HCT116 (cell line): ENCODE measurements around the gene ACTC1. TPM values are rescaled to one million over a fixed set of nuclear protein-coding genes. Genes with fewer than 3 reads are reported as not detected.

ENCODE experiments used
- ATAC-seq: fragments of 200-7000 bp; cut with Tn5 transposase; 2 replicates; pipeline ENCODE4 v1.9.1; 2020; ENCODE audit warnings: mild to moderate bottlenecking, moderate library complexity
- BruUV-seq: library from RNA; stranded (reverse); fragments of 400-500 nt; replicated peaks from 2 replicates; lab custom pipeline; 2021; lab: Mats Ljungman, UMichigan
- CTCF ChIA-PET: fragments of 300-600 bp; sonication (Branson Sonifier 250); formaldehyde crosslinking; loops from one replicate; lab custom pipeline; 2021; ENCODE audit warnings: antibody characterized with exemption; lab: Charles Lee
- POLR2A ChIA-PET: fragments of 300-600, 350-600 bp; sonication (Branson Sonifier 250); formaldehyde crosslinking; loops from one replicate; lab custom pipeline; 2021; ENCODE audit warnings: antibody characterized with exemption; lab: Charles Lee
- RAD21 ChIA-PET, 2 experiments: fragments of 300-600 bp; sonication (Branson Sonifier 250); formaldehyde crosslinking; loops; one replicate each; lab custom pipeline; 2023; ENCODE audit warnings: low total read pairs in 2 of 2; ENCODE audit not compliant: uncharacterized antibody in 2 of 2, unreplicated experiment in 2 of 2, low non-redundant PET in 1 of 2; lab: Charles Lee
- DNase-seq: peaks from one replicate; pipeline ENCODE4 v3.0.0-alpha.2; 2010; ENCODE audit warnings: low read depth, low spot score
- H2AFZ ChIP-seq: fragments of 200-600 bp; shearing (Covaris generic), sonication (generic); 2 replicates; pipeline ENCODE4 v1.6.1; 2017; ENCODE audit warnings: low read depth, mixed run types, mixed read lengths, antibody characterized with exemption, low read length; ENCODE audit not compliant: poor library complexity, severe bottlenecking
- H3K27ac ChIP-seq: 2 replicates; pipeline ENCODE4 v1.5.1; 2012; ENCODE audit warnings: low read depth, low read length
- H3K27me3 ChIP-seq: fragments of 200-600 bp; sonication (generic); 2 replicates; pipeline ENCODE4 v1.6.1; 2016; ENCODE audit warnings: mixed run types, low read length, mixed read lengths; ENCODE audit not compliant: insufficient read depth
- H3K36me3 ChIP-seq, 2 experiments: fragments of 200-500 bp in 1 of 2; fragments of 200-600 bp in 1 of 2; sonication (Bioruptor generic) in 1 of 2; sonication (generic) in 1 of 2; 2 replicates each; pipeline versions ENCODE4 v1.5.1 to v1.6.1; 2014 to 2016; ENCODE audit warnings: low read length in 2 of 2, inconsistent platforms in 1 of 2, mixed read lengths in 1 of 2, mixed run types in 1 of 2; ENCODE audit not compliant: insufficient read depth in 2 of 2, control insufficient read depth in 1 of 2
- H3K4me1 ChIP-seq, 2 experiments: fragments of 200-600 bp in 1 of 2; sonication (generic) in 1 of 2; 2 replicates each; pipeline versions ENCODE4 v1.5.1 to v1.6.1; 2012 to 2017; ENCODE audit warnings: low read length in 2 of 2, inconsistent platforms in 1 of 2, mild to moderate bottlenecking in 1 of 2, mixed read lengths in 1 of 2, mixed run types in 1 of 2, moderate library complexity in 1 of 2; ENCODE audit not compliant: insufficient read depth in 2 of 2, control insufficient read depth in 1 of 2
- H3K4me2 ChIP-seq: fragments of 200-600 bp; sonication (generic); 2 replicates; pipeline ENCODE4 v1.6.1; 2017; ENCODE audit warnings: mixed run types, low read length, mixed read lengths
- H3K4me3 ChIP-seq, 2 experiments: fragments of 200-600 bp in 1 of 2; sonication (generic) in 1 of 2; replicated peaks in 1 of 2; 2 replicates each; pipeline ENCODE4 v1.5.1; 2011 to 2016; ENCODE audit warnings: low read length in 2 of 2, control low read depth in 1 of 2, low read depth in 1 of 2, mild to moderate bottlenecking in 1 of 2, mixed read lengths in 1 of 2, mixed run types in 1 of 2
- H3K79me2 ChIP-seq: fragments of 200-600 bp; sonication (generic); 2 replicates; pipeline ENCODE4 v1.6.1; 2017; ENCODE audit warnings: mild to moderate bottlenecking, mixed run types, low read length, moderate library complexity, mixed read lengths; ENCODE audit not compliant: insufficient read depth
- H3K9ac ChIP-seq: fragments of 200-600 bp; sonication (generic); 2 replicates; pipeline ENCODE4 v1.6.1; 2016; ENCODE audit warnings: low read length, mixed read lengths
- H3K9me2 ChIP-seq: fragments of 200-600 bp; sonication (generic), shearing (Covaris generic); 2 replicates; pipeline ENCODE4 v1.6.1; 2017; ENCODE audit warnings: mixed run types, mild to moderate bottlenecking, moderate library complexity; ENCODE audit not compliant: insufficient read depth
- H3K9me3 ChIP-seq, 2 experiments: fragments of 200-500 bp in 1 of 2; fragments of 200-600 bp in 1 of 2; sonication (Bioruptor generic) in 1 of 2; sonication (generic) in 1 of 2; 2 replicates each; pipeline ENCODE4 v1.6.1; 2014 to 2017; ENCODE audit warnings: low read length in 2 of 2, mixed read lengths in 2 of 2, inconsistent platforms in 1 of 2, low read depth in 1 of 2, mild to moderate bottlenecking in 1 of 2, mixed run types in 1 of 2, moderate library complexity in 1 of 2; ENCODE audit not compliant: control insufficient read depth in 1 of 2, insufficient read depth in 1 of 2
- H4K20me1 ChIP-seq: fragments of 200-600 bp; sonication (generic), shearing (Covaris generic); 2 replicates; pipeline ENCODE4 v1.6.1; 2017; ENCODE audit warnings: mixed run types, mild to moderate bottlenecking, moderate library complexity; ENCODE audit not compliant: insufficient read depth
- ATF3 ChIP-seq: IDR thresholded peaks from 2 replicates; pipeline ENCODE4 v1.6.1; 2012
- CBX3 ChIP-seq: IDR thresholded peaks from 2 replicates; pipeline ENCODE4 v1.6.1; 2012; ENCODE audit warnings: low read depth
- CTCF ChIP-seq, 3 experiments: fragments of 200-600 bp in 1 of 3; sonication (generic) in 1 of 3; IDR thresholded peaks in 2 of 3; conservative IDR thresholded peaks in 1 of 3; 2 replicates each; pipeline ENCODE4 v1.5.1; 2012 to 2017; ENCODE audit warnings: low read depth in 2 of 3, low read length in 2 of 3, antibody characterized with exemption in 1 of 3, borderline replicate concordance in 1 of 3, control low read depth in 1 of 3, mild to moderate bottlenecking in 1 of 3, mixed read lengths in 1 of 3, mixed run types in 1 of 3, moderate library complexity in 1 of 3; ENCODE audit not compliant: insufficient read depth in 1 of 3
- EZH2 ChIP-seq: fragments of 200-600 bp; sonication (generic); IDR thresholded peaks from 2 replicates; pipeline ENCODE4 v1.6.1; 2017; ENCODE audit warnings: antibody characterized with exemption, mixed run types
- EZH2phosphoT487 ChIP-seq: fragments of 200-600 bp; IDR thresholded peaks from 2 replicates; pipeline ENCODE4 v1.6.1; 2018; ENCODE audit warnings: antibody characterized with exemption, borderline replicate concordance
- JUND ChIP-seq: IDR thresholded peaks from 2 replicates; pipeline ENCODE4 v1.6.1; 2012
- POLR2A ChIP-seq: IDR thresholded peaks from 2 replicates; pipeline ENCODE4 v1.7.0; 2011; ENCODE audit warnings: borderline replicate concordance; ENCODE audit not compliant: insufficient read depth, insufficient read length; ENCODE audit errors: extremely low read depth
- POLR2AphosphoS5 ChIP-seq: IDR thresholded peaks from 2 replicates; pipeline ENCODE4 v1.6.1; 2011; ENCODE audit warnings: mild to moderate bottlenecking, low read depth, low read length, moderate library complexity
- RAD21 ChIP-seq: IDR thresholded peaks from 2 replicates; pipeline ENCODE4 v1.6.1; 2012; ENCODE audit warnings: low read depth, mild to moderate bottlenecking
- SP1 ChIP-seq: IDR thresholded peaks from 2 replicates; pipeline ENCODE4 v1.6.1; 2012; ENCODE audit warnings: low read depth
- SRF ChIP-seq: IDR thresholded peaks from 2 replicates; pipeline ENCODE4 v1.6.1; 2012; ENCODE audit warnings: low read depth
- TCF7L2 ChIP-seq: IDR thresholded peaks from 2 replicates; pipeline ENCODE4 v1.7.0; 2011; ENCODE audit warnings: borderline replicate concordance, inconsistent platforms; ENCODE audit not compliant: insufficient read depth, insufficient read length; ENCODE audit errors: extremely low read depth
- YY1 ChIP-seq: IDR thresholded peaks from 2 replicates; pipeline ENCODE4 v1.6.1; 2011; ENCODE audit warnings: low read length, low read depth, moderate library complexity, mild to moderate bottlenecking; ENCODE audit not compliant: insufficient replicate concordance; ENCODE audit errors: extremely low read depth
- ZFX ChIP-seq: fragments of 450-650 bp; IDR thresholded peaks from 2 replicates; pipeline ENCODE4 v1.6.1; 2017
- ZNF274 ChIP-seq: fragments of 200-500 bp; sonication (Bioruptor generic); IDR thresholded peaks from 2 replicates; pipeline ENCODE4 v1.6.1; 2014; ENCODE audit warnings: mild to moderate bottlenecking, low read depth, low read length, inconsistent platforms
- intact Hi-C: fragments of 100-400 bp; cut with micrococcal nuclease; formaldehyde crosslinking; loops from 2 replicates; pipeline ENCODE4 v1.10.0; 2022
- total RNA-seq: library from RNA; stranded (reverse); gene quantifications from one replicate; pipeline ENCODE4 v1.2.1, GENCODE V29; 2021; ENCODE audit not compliant: unreplicated experiment
- TF ChIP-seq, protein P1 (sequence below): IDR thresholded peaks from 2 replicates; pipeline ENCODE4 v1.6.1; 2012

ACTC1 gene
- total RNA-seq, 1 experiment from 2014 or later, result not detected

DNA sequence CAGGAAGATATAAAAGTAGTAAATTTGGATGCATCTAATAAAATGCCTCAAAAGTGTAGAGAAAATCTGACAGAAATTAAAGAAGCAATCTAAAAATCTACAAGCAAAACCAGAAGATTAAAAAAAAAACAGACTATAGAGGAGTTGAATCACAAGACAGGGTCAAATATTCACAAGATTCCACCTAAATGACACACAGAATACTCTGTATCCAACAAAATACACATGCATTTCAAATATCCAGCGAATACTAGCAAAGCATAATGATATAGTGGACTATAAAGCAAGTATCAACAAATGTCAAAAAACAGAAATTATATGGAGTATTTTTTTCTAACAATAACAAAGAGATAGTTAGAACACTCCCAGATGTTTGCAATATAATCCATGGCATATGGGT, 20.5 kb upstream of the ACTC1 start:
- H3K36me3 ChIP-seq, result no peaks in the 10 kb centered on the region
- RAD21 ChIA-PET, result no interaction called here
- H3K9ac ChIP-seq, result no peak overlapping the region
- DNase-seq (no peak), ATAC-seq (no peak)
- no peak overlapping the region for H3K27ac ChIP-seq
- peaks cover 0 to 1% of the 10 kb centered on the region in 2 experiments; a peak in 1 of 4 replicates for H3K4me1 ChIP-seq
- H4K20me1 ChIP-seq, result no peaks in the 10 kb centered on the region
- no peak overlapping the region for H3K4me3 ChIP-seq
- no peaks in the 10 kb centered on the region for H3K9me2 ChIP-seq
- CTCF ChIA-PET, result no interaction called here
- POLR2A ChIA-PET, result no interaction called here
- H3K4me2 ChIP-seq, result no peak overlapping the region
- no peak for TF ChIP-seq SP1
- TF ChIP-seq SRF, result no peak
- no peak for TF ChIP-seq ZNF274
- TF ChIP-seq CBX3, result no peak
- no peak for TF ChIP-seq CTCF (IDR thresholded peaks at IDR 0.05 in 2 of 3, conservative IDR thresholded peaks at IDR 0.05 in 1 of 3; ENCODE audit: borderline replicate concordance in 1 of 3, insufficient read depth in 1 of 3, low read depth in 2 of 3, low read length in 2 of 3)
- no peak for TF ChIP-seq POLR2AphosphoS5
- TF ChIP-seq POLR2A, result no peak
- no peak for TF ChIP-seq JUND
- no peak for TF ChIP-seq RAD21
- no peak for TF ChIP-seq EZH2phosphoT487
- TF ChIP-seq EZH2, result no peak
- no peak for TF ChIP-seq TCF7L2
- no peak for TF ChIP-seq ZFX
- no peak for TF ChIP-seq ATF3
- TF ChIP-seq, protein P1, sequence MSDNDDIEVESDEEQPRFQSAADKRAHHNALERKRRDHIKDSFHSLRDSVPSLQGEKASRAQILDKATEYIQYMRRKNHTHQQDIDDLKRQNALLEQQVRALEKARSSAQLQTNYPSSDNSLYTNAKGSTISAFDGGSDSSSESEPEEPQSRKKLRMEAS, result no peak
- TF ChIP-seq YY1, result no peak
- no peaks in the 10 kb centered on the region; the same call in 1 of the 2 replicates for H3K27me3 ChIP-seq
- H3K9me3 ChIP-seq, result no peaks in the 10 kb centered on the region
- H2AFZ ChIP-seq, result no peak overlapping the region
- no peaks in the 10 kb centered on the region for H3K79me2 ChIP-seq
- intact Hi-C loops, result loop anchor here (5.0 kb wide), 1 partner anchor 49 kb away; no protein-coding TSS in a partner anchor
- no TSS peak for BruUV-seq
